GM12878 (cell line): ENCODE results near the gene PASK. TPM values are rescaled to one million over a fixed set of nuclear protein-coding genes. Genes with fewer than 3 reads are reported as not detected.

Source experiments
- ATAC-seq: fragments of 200-7000 bp; cut with Tn5 transposase; 3 replicates; pipeline ENCODE4 v1.9.1; 2020; ENCODE audit warnings: mild to moderate bottlenecking, moderate library complexity
- BruUV-seq: library from RNA; stranded (reverse); fragments of 400-500 nt; replicated peaks from 2 replicates; lab custom pipeline; 2021; lab: Mats Ljungman, UMichigan
- CTCF ChIA-PET: fragments of 300-600 bp; sonication (Branson Sonifier 250); formaldehyde crosslinking; extraction: SDS; loops from one replicate; lab custom pipeline; 2021; ENCODE audit warnings: inconsistent platforms; lab: Yijun Ruan, JAX
- POLR2A ChIA-PET: fragments of 350-600 bp; formaldehyde crosslinking; extraction: SDS; loops from one replicate; lab custom pipeline; 2021; ENCODE audit warnings: inconsistent platforms; lab: Charles Lee
- RAD21 ChIA-PET: fragments of 300-600 bp; sonication (Branson Sonifier 250); formaldehyde crosslinking; loops from one replicate; lab custom pipeline; 2023; ENCODE audit warnings: antibody characterized with exemption; ENCODE audit not compliant: unreplicated experiment; lab: Charles Lee
- SMC1A ChIA-PET: fragments of 300-600 bp; sonication (Branson Sonifier 250); formaldehyde crosslinking; loops from one replicate; lab custom pipeline; 2023; ENCODE audit not compliant: unreplicated experiment, uncharacterized antibody; lab: Charles Lee
- DNase-seq: peaks from one replicate; pipeline ENCODE4 v3.0.0-alpha.2; 2011; ENCODE audit warnings: low read depth, low spot score
- FAIRE-seq: peaks from 3 replicates; lab custom pipeline; 2011; peaks lifted over from hg19 to GRCh38; lab: Jason Lieb, UNC
- H2AFZ ChIP-seq: 2 replicates; pipeline ENCODE4 v1.6.0; 2011; ENCODE audit warnings: low read depth, low read length, control low read depth; ENCODE audit not compliant: control insufficient read depth
- H3K27ac ChIP-seq: 2 replicates; pipeline ENCODE4 v1.5.1; 2011; ENCODE audit warnings: control low read depth; ENCODE audit not compliant: control insufficient read depth, insufficient read depth
- H3K27me3 ChIP-seq, 2 experiments: replicated peaks in 1 of 2; 2 replicates each; pipeline versions ENCODE4 v1.6.0 to v1.6.1; 2011; ENCODE audit warnings: low read length in 1 of 2; ENCODE audit not compliant: control insufficient read depth in 2 of 2, insufficient read depth in 2 of 2
- H3K36me3 ChIP-seq, 2 experiments: 2 replicates each; pipeline ENCODE4 v1.5.1; 2011; ENCODE audit warnings: low read length in 1 of 2; ENCODE audit not compliant: control insufficient read depth in 2 of 2, insufficient read depth in 2 of 2
- H3K4me1 ChIP-seq: 2 replicates; pipeline ENCODE4 v1.6.1; 2011; ENCODE audit warnings: mild to moderate bottlenecking, low read length, moderate library complexity, mixed read lengths; ENCODE audit not compliant: control insufficient read depth, insufficient read depth
- H3K4me2 ChIP-seq: 2 replicates; pipeline ENCODE4 v1.6.0; 2011; ENCODE audit warnings: control low read depth; ENCODE audit not compliant: control insufficient read depth, insufficient read depth
- H3K4me3 ChIP-seq: fragments of 200-600 bp; sonication (generic); 2 replicates; pipeline ENCODE4 v1.5.1; 2016
- H3K79me2 ChIP-seq: 2 replicates; pipeline ENCODE4 v1.6.0; 2011; ENCODE audit warnings: low read length; ENCODE audit not compliant: control insufficient read depth, insufficient read depth
- H3K9ac ChIP-seq: 2 replicates; pipeline ENCODE4 v1.8.0; 2011; ENCODE audit warnings: low read length, control low read depth, mixed read lengths; ENCODE audit not compliant: control insufficient read depth, insufficient read depth
- H3K9me3 ChIP-seq: replicated peaks from 3 replicates; pipeline ENCODE4 v1.5.1; 2011; ENCODE audit warnings: mild to moderate bottlenecking, low read length; ENCODE audit not compliant: control insufficient read depth, insufficient read depth
- H4K20me1 ChIP-seq: 2 replicates; pipeline ENCODE4 v1.6.0; 2011; ENCODE audit not compliant: control insufficient read depth, insufficient read depth
- GATAD2B ChIP-seq: fragments of 450-650 bp; conservative IDR thresholded peaks from 2 replicates; pipeline ENCODE4 v1.6.1; 2017; ENCODE audit warnings: low read depth, mild to moderate bottlenecking, moderate library complexity
- HDGF ChIP-seq: fragments of 450-650 bp; IDR thresholded peaks from 2 replicates; pipeline ENCODE4 v1.6.1; 2016; ENCODE audit warnings: antibody characterized with exemption
- IKZF1 ChIP-seq: fragments of 450-650 bp; conservative IDR thresholded peaks from 2 replicates; pipeline ENCODE4 v1.6.1; 2017; ENCODE audit warnings: antibody characterized with exemption, mild to moderate bottlenecking
- NFYB ChIP-seq: IDR thresholded peaks from 2 replicates; pipeline ENCODE4 v1.6.1; 2011; ENCODE audit warnings: low read depth, mild to moderate bottlenecking, low read length, improper control_type of control experiment, moderate library complexity; ENCODE audit not compliant: insufficient read depth
- NR2C1 ChIP-seq: fragments of 450-650 bp; IDR thresholded peaks from 2 replicates; pipeline ENCODE4 v1.6.1; 2017; ENCODE audit warnings: antibody characterized with exemption, mild to moderate bottlenecking, moderate library complexity
- NRF1 ChIP-seq: conservative IDR thresholded peaks from 2 replicates; pipeline ENCODE4 v1.6.1; 2011; ENCODE audit warnings: mild to moderate bottlenecking, low read depth, low read length, improper control_type of control experiment
- PAX8 ChIP-seq: fragments of 450-650 bp; IDR thresholded peaks from 2 replicates; pipeline ENCODE4 v1.6.1; 2017; ENCODE audit warnings: mild to moderate bottlenecking, moderate library complexity
- POLR2AphosphoS5 ChIP-seq: IDR thresholded peaks from 2 replicates; pipeline ENCODE4 v1.6.1; 2011; ENCODE audit warnings: mild to moderate bottlenecking, low read length, inconsistent platforms
- RAD21 ChIP-seq: IDR thresholded peaks from 2 replicates; pipeline ENCODE4 v1.6.1; 2011; ENCODE audit warnings: mild to moderate bottlenecking, low read depth, low read length, moderate library complexity; ENCODE audit not compliant: insufficient read depth
- SIN3A ChIP-seq: IDR thresholded peaks from 2 replicates; pipeline ENCODE4 v1.6.1; 2012; ENCODE audit warnings: low read depth, low read length, improper control_type of control experiment
- TAF1 ChIP-seq: IDR thresholded peaks from 2 replicates; pipeline ENCODE4 v1.6.1; 2011; ENCODE audit warnings: mild to moderate bottlenecking, low read depth, low read length, borderline replicate concordance
- ZBED1 ChIP-seq: IDR thresholded peaks from 2 replicates; pipeline ENCODE4 v1.6.1; 2016; ENCODE audit warnings: borderline replicate concordance
- ZNF217 ChIP-seq: fragments of 450-650 bp; IDR thresholded peaks from 2 replicates; pipeline ENCODE4 v1.6.1; 2017; ENCODE audit warnings: antibody characterized with exemption, mild to moderate bottlenecking
- WGBS: methylation state at CpG from one replicate; pipeline ENCODE4 v1.1.6; 2016; ENCODE audit warnings: low lambda C conversion rate; ENCODE audit not compliant: insufficient replicate concordance, insufficient coverage; ENCODE audit errors: missing lambda C conversion rate; 5-methylcytosine and 5-hydroxymethylcytosine counted together
- in situ Hi-C: fragments of 300-500 bp; cut with MboI; formaldehyde crosslinking; loops from 9 replicates; pipeline ENCODE4 v1.14.3; 2018; ENCODE audit warnings: mixed read lengths
- intact Hi-C: fragments of 100-400 bp; cut with micrococcal nuclease; formaldehyde crosslinking; loops from one replicate; pipeline ENCODE4 v1.14.2; 2022; ENCODE audit not compliant: unreplicated experiment
- polyA plus RNA-seq, 11 experiments: library from polyadenylated mRNA; depleted of rRNA in 4 of 11; unstranded in 6 of 11; stranded (reverse) in 5 of 11; fragments of >200 nt; fragmentation: Nextera tagmentation in 4 of 11; fragmentation: Illumina TruSeq in 1 of 11; extraction: Ambion mirVana in 4 of 11; extraction: Trizol in 1 of 11; gene quantifications; 1 replicate in 1 of 11; 2 replicates in 10 of 11; pipeline versions ENCODE4 v1.2.1 to v1.2.3, GENCODE V29; 2011 to 2016; ENCODE audit warnings: inconsistent platforms in 2 of 11, missing spikeins in 2 of 11, low read depth in 1 of 11
- total RNA-seq, 4 experiments: library from RNA; depleted of rRNA in 3 of 4; stranded (reverse); fragments of >200 nt in 3 of 4; fragmentation: Illumina TruSeq in 1 of 4; extraction: Trizol in 1 of 4; gene quantifications; 2 replicates each; pipeline versions ENCODE4 v1.2.1 to v1.2.3, GENCODE V29; 2013 to 2021
- TF ChIP-seq, protein P1 (sequence below): fragments of 450-650 bp; IDR thresholded peaks from 2 replicates; pipeline ENCODE4 v1.6.1; 2018; ENCODE audit warnings: borderline replicate concordance, mild to moderate bottlenecking; ENCODE audit not compliant: partially characterized antibody
- TF ChIP-seq, protein P2 (sequence below): fragments of 450-650 bp; IDR thresholded peaks from 2 replicates; pipeline ENCODE4 v1.6.1; 2014; ENCODE audit warnings: mild to moderate bottlenecking
- TF ChIP-seq, protein P3 (sequence below), 3 experiments: IDR thresholded peaks in 2 of 3; conservative IDR thresholded peaks in 1 of 3; 2 replicates each; pipeline ENCODE4 v1.5.1; 2011; ENCODE audit warnings: low read depth in 3 of 3, low read length in 3 of 3, mild to moderate bottlenecking in 3 of 3, control low read depth in 2 of 3, moderate library complexity in 2 of 3, inconsistent platforms in 1 of 3, mixed read lengths in 1 of 3; ENCODE audit not compliant: control insufficient read depth in 2 of 3, insufficient read depth in 1 of 3; ENCODE audit errors: extremely low read depth in 1 of 3

The PASK gene
- total and polyA plus RNA-seq, 10 of the 15 experiments (the other 5 are each of a cell fraction or from before 2014, with no cell fraction given), result 9.6 to 62.2 (median 28.5) TPM

DNA sequence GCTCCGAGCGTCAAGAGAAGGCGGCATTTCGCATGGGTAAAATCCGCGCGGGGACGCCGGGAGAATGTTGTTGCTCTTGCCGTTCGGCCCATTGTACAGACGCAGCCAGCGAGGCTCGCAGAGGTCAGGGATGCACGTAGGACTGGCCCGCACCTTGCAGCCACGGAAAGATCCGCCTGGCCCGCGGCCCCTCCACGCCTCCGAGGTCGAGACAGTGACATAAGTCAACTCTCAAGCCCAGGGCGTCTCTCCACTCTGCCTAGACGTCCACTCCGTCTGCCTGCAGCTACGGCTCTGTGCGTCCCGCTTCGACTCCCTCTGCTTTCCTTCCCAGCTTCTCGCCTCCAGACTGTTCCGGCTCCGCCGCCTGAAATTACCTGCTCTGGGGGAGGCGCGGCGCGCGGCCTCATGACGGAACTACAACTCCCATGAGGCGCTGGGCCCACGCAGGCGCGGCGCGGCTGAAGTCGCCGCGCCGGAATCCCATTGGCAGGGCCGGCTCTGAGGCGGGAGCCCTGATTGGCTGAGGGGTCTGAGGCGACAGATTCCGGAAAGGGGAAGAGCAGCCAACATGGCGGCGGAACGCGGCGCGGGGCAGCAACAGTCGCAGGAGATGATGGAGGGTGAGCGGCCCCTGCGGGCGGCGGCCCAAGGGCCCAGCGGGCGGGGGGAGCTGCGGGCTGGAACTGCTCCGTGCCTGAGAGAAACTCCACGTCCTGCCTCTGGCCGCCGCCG is 820 bp upstream of the PASK start, which contains the start of gene PPP1R7:
PPP1R7 (plus strand) TSS at position 543 of the 735 bp plus-strand sequence; CDS start at position 572, 29 bp downstream.
- H3K27me3 ChIP-seq, result no peaks in the 10 kb centered on the region
- ChIA-PET SMC1A (interaction anchor here (0.7 to 6.2 kb wide), 15 partner anchors 28 to 564 kb away, joined by 3 to 49 read pairs (median 4); partner anchors contain the start of genes CAPN10 and MTERF4), RAD21 (interaction anchor here (0.7 to 3.7 kb wide), 19 partner anchors 21 to 217 kb away, joined by 3 to 62 read pairs (median 4); partner anchors contain the start of genes HDLBP, MTERF4 and SEPTIN2), POLR2A (interaction anchor here (0.7 to 3.4 kb wide), 18 partner anchors 15 to 1309 kb away, joined by 3 to 16 read pairs (median 5); partner anchors contain the start of gene MTERF4), CTCF (interaction anchor here (0.7 to 4.1 kb wide), 13 partner anchors 16 to 128 kb away, joined by 3 to 36 read pairs (median 3); partner anchors contain the start of gene MTERF4)
- FAIRE-seq (peak; percentile 89), ATAC-seq (peak; percentile 88), DNase-seq (peak; percentile 76)
- H3K79me2 ChIP-seq, result peaks cover 46% of the 10 kb centered on the region
- H3K36me3 ChIP-seq, result peaks cover 4% of the 10 kb centered on the region in 2 experiments; a peak in 2 of 4 replicates
- in situ Hi-C loops (no loop called here), intact Hi-C loops (loop anchor here (2.0 to 10.0 kb wide), 3 partner anchors 23 to 65 kb away; partner anchors contain the start of gene MTERF4)
- H3K27ac ChIP-seq, result peak within 1 kb of the TSS; percentile 65
- peak within 1 kb of the TSS; percentile 74 for H3K4me3 ChIP-seq
- peaks cover 23% of the 10 kb centered on the region for H3K4me1 ChIP-seq
- no peaks in the 10 kb centered on the region for H3K9me3 ChIP-seq
- H3K4me2 ChIP-seq, result peak within 1 kb of the TSS; percentile 93
- no peaks in the 10 kb centered on the region for H4K20me1 ChIP-seq
- H3K9ac ChIP-seq, result peak within 1 kb of the TSS; percentile 84
- BruUV-seq, result no TSS peak
- under 1% methylated on average over 73 of the region's 73 CpGs for WGBS
- H2AFZ ChIP-seq, result peak within 1 kb of the TSS; percentile 98
- TF ChIP-seq, protein P1, sequence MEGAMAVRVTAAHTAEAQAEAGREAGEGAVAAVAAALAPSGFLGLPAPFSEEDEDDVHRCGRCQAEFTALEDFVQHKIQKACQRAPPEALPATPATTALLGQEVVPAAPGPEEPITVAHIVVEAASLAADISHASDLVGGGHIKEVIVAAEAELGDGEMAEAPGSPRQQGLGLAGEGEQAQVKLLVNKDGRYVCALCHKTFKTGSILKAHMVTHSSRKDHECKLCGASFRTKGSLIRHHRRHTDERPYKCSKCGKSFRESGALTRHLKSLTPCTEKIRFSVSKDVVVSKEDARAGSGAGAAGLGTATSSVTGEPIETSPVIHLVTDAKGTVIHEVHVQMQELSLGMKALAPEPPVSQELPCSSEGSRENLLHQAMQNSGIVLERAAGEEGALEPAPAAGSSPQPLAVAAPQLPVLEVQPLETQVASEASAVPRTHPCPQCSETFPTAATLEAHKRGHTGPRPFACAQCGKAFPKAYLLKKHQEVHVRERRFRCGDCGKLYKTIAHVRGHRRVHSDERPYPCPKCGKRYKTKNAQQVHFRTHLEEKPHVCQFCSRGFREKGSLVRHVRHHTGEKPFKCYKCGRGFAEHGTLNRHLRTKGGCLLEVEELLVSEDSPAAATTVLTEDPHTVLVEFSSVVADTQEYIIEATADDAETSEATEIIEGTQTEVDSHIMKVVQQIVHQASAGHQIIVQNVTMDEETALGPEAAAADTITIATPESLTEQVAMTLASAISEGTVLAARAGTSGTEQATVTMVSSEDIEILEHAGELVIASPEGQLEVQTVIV, result peak; percentile 66
- no peak for TF ChIP-seq PAX8
- TF ChIP-seq IKZF1, result peak; percentile 95
- TF ChIP-seq NR2C1, result no peak
- TF ChIP-seq NFYB, result peak; percentile 97
- TF ChIP-seq ZNF217, result no peak
- TF ChIP-seq NRF1, result peak; percentile 78
- TF ChIP-seq RAD21, result peak; percentile 63
- no peak for TF ChIP-seq ZBED1
- peak; percentile 73; the same call in 1 of the 2 replicates for TF ChIP-seq TAF1
- peak; percentile 72; the same call in 1 of the 2 replicates for TF ChIP-seq POLR2AphosphoS5
- peak; percentile 77; the same call in 1 of the 2 replicates for TF ChIP-seq GATAD2B
- 0 out of 2 replicates have a peak, but pooled peaks have one; percentile 30 for TF ChIP-seq HDGF
- 0 out of 2 replicates have a peak, but pooled peaks have one; percentile 73 for TF ChIP-seq SIN3A
- TF ChIP-seq, protein P2, sequence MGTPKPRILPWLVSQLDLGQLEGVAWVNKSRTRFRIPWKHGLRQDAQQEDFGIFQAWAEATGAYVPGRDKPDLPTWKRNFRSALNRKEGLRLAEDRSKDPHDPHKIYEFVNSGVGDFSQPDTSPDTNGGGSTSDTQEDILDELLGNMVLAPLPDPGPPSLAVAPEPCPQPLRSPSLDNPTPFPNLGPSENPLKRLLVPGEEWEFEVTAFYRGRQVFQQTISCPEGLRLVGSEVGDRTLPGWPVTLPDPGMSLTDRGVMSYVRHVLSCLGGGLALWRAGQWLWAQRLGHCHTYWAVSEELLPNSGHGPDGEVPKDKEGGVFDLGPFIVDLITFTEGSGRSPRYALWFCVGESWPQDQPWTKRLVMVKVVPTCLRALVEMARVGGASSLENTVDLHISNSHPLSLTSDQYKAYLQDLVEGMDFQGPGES, result peak; percentile 43; the same call in 1 of the 2 replicates
- TF ChIP-seq, protein P3, sequence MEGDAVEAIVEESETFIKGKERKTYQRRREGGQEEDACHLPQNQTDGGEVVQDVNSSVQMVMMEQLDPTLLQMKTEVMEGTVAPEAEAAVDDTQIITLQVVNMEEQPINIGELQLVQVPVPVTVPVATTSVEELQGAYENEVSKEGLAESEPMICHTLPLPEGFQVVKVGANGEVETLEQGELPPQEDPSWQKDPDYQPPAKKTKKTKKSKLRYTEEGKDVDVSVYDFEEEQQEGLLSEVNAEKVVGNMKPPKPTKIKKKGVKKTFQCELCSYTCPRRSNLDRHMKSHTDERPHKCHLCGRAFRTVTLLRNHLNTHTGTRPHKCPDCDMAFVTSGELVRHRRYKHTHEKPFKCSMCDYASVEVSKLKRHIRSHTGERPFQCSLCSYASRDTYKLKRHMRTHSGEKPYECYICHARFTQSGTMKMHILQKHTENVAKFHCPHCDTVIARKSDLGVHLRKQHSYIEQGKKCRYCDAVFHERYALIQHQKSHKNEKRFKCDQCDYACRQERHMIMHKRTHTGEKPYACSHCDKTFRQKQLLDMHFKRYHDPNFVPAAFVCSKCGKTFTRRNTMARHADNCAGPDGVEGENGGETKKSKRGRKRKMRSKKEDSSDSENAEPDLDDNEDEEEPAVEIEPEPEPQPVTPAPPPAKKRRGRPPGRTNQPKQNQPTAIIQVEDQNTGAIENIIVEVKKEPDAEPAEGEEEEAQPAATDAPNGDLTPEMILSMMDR (IDR thresholded peaks at IDR 0.05 in 2 of 3, conservative IDR thresholded peaks at IDR 0.05 in 1 of 3; ENCODE audit: control insufficient read depth in 2 of 3, extremely low read depth in 1 of 3, insufficient read depth in 1 of 3, low read depth in 3 of 3, low read length in 3 of 3), result peak; percentile 33 to 57 (median 42); a peak in 5 of 6 replicates
